Upper lobe of left lung (tissue), 4 donors: ENCODE data around the gene PSME3.
A peak's percentile ranks its signal among the peaks of the same experiment; 100 is the strongest.

ENCODE experiments used
- CTCF ChIP-seq, 6 experiments: fragments of 450-650 bp in 4 of 6; fragments of 200-600 bp in 2 of 6; sonication (generic) in 2 of 6; IDR thresholded peaks; one replicate each; pipeline ENCODE4 v1.5.1; 2016 to 2019; ENCODE audit warnings: antibody characterized with exemption in 6 of 6
- POLR2A ChIP-seq, 4 donors: fragments of 450-650 bp; IDR thresholded peaks; one replicate each; pipeline ENCODE4 v1.5.1; 2016 to 2017; ENCODE audit warnings: antibody characterized with exemption in 4 of 4, mild to moderate bottlenecking in 2 of 4
- POLR2AphosphoS5 ChIP-seq, 2 donors: sonication (generic); formaldehyde crosslinking; IDR thresholded peaks; one replicate each; pipeline ENCODE4 v1.5.1; 2017; ENCODE audit warnings: antibody characterized with exemption in 2 of 2

DNA sequence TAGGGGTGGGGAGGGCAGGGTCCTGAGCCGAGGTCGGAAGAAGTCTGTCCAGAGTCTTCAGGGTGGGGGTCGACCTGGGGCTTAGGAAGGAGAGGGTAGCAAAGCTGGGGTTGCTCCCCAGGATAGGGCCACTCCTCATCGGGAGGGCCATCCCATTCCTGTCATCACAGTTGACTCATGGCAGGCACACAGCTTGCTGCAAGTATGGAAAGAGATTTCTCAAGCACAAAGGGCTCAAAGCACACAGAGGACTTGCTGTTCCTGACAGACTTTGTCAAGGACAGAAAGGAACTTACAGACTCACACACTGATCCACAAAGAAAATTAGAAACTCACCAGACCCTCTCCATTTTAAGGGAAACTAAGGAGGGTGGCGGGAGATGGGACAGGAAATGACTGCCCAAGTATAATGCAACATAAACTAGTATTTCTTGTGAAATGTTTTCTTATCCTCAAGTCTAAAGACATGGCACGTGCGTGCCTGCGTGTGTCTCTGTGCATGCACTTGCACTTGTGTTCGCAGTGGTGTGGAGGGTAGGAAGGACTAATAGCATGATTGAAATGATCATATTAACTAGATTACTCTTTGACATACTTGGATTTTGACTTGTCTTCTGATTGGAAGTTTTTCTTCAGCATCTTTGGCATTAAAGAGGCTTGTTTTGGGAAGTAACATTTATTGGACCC is 13.5 kb downstream of the PSME3 start:
- TF ChIP-seq POLR2A (IDR thresholded peaks at IDR 0.05) (no peak), CTCF (IDR thresholded peaks at IDR 0.05) (no peak), POLR2AphosphoS5 (IDR thresholded peaks at IDR 0.05) (peak; percentile 55 to 57)
